Measurements from ENCODE around the gene GPR6. TPM values are rescaled to one million over a fixed set of nuclear protein-coding genes. Genes with fewer than 3 reads are reported as not detected.
A peak's percentile ranks its signal among the peaks of the same experiment; 100 is the strongest.

The GPR6 gene
- total and polyA plus RNA-seq, 3 experiments from 2014 or later, result not detected

DNA sequence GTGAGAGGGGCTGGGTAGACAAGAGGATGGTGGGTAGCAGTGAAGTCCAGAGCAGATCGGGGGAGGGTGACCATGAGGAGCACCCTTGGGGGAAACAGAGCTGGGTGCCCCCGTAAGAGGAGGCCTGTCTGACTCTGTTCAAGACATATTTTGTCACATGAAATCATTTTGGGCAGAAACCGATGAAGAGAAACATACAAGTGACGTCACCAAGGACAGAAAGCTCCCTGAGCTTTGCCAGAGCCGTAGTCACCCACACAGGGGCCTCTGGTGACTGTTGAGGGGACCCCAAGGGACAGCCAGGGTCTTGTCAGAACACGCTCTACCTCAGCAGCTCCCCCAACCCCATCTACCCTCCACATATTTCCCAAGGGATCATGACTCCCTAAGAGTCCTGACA is 39.2 kb downstream of the GPR6 start:
- Histone ChIP-seq H3K9me3 (ENCODE audit: low read length) (no peaks in the 10 kb centered on the region), H3K36me3 (ENCODE audit: insufficient read depth, low read length) (no peaks in the 10 kb centered on the region), H3K27me3 (ENCODE audit: insufficient read depth, low read length, poor library complexity, severe bottlenecking) (no peaks in the 10 kb centered on the region), H3K4me1 (ENCODE audit: insufficient read depth, low read length) (no peaks in the 10 kb centered on the region), H3K27ac (ENCODE audit: low read depth, low read length) (no peak overlapping the region), H3K4me3 (ENCODE audit: low read length) (no peak overlapping the region)
- POLR2A ChIA-PET, result no interaction called here
- peaks cover 11 to 17% (median 13%) of the 10 kb centered on the region in 3 donors for H3K4me1 Mint-ChIP-seq
- CTCF ChIA-PET, result no interaction called here
- no peak overlapping the region for H3K27ac Mint-ChIP-seq
- H3K9me3 Mint-ChIP-seq, result no peaks in the 10 kb centered on the region
- H3K36me3 Mint-ChIP-seq, result no peaks in the 10 kb centered on the region
- no peak overlapping the region for H3K4me3 Mint-ChIP-seq
- no peak for DNase-seq
- peaks cover 10 to 16% of the 10 kb centered on the region in 2 donors for H3K27me3 Mint-ChIP-seq

DNA sequence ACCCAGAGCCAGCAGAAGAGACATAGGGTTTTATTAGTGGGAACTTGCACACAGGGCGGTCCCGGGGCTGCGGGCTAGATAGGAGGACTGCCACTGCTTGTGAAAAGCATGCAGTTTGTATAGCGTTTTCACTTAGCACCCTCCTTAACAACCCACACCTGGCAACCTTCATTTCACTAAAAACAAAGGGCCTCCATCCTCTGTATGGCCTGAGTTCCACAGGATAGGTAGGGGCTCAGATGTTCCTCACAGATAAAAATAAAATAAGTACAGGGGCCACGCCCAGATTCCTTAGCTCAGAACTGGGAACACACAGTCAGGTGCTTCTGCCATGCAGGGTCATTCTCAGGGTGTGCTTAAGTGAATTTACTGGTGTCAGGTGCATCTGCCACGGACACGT is 39.8 kb downstream of the GPR6 start:
- no peak overlapping the region for H3K27ac ChIP-seq (ENCODE audit: low read depth, low read length)
- peaks cover 10 to 16% of the 10 kb centered on the region in 2 donors for H3K27me3 Mint-ChIP-seq
- no peaks in the 10 kb centered on the region for H3K9me3 Mint-ChIP-seq
- H3K4me3 ChIP-seq (ENCODE audit: low read length), result no peak overlapping the region
- no peaks in the 10 kb centered on the region for H3K36me3 ChIP-seq (ENCODE audit: insufficient read depth, low read length)
- no peaks in the 10 kb centered on the region for H3K27me3 ChIP-seq (ENCODE audit: insufficient read depth, low read length, poor library complexity, severe bottlenecking)
- DNase-seq, result no peak
- ChIA-PET POLR2A (no interaction called here), CTCF (no interaction called here)
- no peak overlapping the region for H3K27ac Mint-ChIP-seq
- H3K4me1 Mint-ChIP-seq, result peaks cover 11 to 17% (median 13%) of the 10 kb centered on the region in 3 donors
- no peaks in the 10 kb centered on the region for H3K4me1 ChIP-seq (ENCODE audit: insufficient read depth, low read length)
- H3K9me3 ChIP-seq (ENCODE audit: low read length), result no peaks in the 10 kb centered on the region
- no peak overlapping the region for H3K4me3 Mint-ChIP-seq
- no peaks in the 10 kb centered on the region for H3K36me3 Mint-ChIP-seq

DNA sequence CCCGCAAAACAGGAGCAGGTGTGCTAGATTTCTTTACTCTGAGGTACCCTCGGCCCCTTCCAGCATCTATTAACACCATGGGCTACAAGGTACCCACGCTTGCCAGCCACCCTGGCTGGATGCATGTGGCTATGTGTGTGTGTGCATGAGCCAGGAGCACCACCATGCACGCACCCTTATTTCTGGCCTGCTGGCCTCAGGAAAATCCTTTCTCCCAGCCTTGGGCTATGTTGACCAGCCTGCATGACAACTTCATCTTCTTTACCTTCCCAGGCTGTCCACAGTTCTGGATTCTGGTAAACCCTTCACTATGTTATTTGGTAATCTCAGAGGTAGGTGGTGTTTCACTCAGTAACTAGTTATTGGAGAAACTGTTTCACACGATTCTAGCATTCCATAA is 40.4 kb downstream of the GPR6 start:
- no peak for DNase-seq
- H3K9me3 Mint-ChIP-seq, result no peaks in the 10 kb centered on the region
- H3K27me3 ChIP-seq (ENCODE audit: insufficient read depth, low read length, poor library complexity, severe bottlenecking), result no peaks in the 10 kb centered on the region
- no peaks in the 10 kb centered on the region for H3K9me3 ChIP-seq (ENCODE audit: low read length)
- no peak overlapping the region for H3K4me3 Mint-ChIP-seq
- H3K27me3 Mint-ChIP-seq, result peaks cover 8 to 14% of the 10 kb centered on the region in 2 donors
- CTCF ChIA-PET, result interaction anchor here (2.1 kb wide), 1 partner anchor 20 kb away, joined by 9 read pairs; no protein-coding TSS in a partner anchor
- no peaks in the 10 kb centered on the region for H3K4me1 ChIP-seq (ENCODE audit: insufficient read depth, low read length)
- H3K27ac ChIP-seq (ENCODE audit: low read depth, low read length), result no peak overlapping the region
- POLR2A ChIA-PET, result no interaction called here
- peaks cover 11 to 17% (median 13%) of the 10 kb centered on the region in 3 donors for H3K4me1 Mint-ChIP-seq
- H3K36me3 Mint-ChIP-seq, result no peaks in the 10 kb centered on the region
- H3K36me3 ChIP-seq (ENCODE audit: insufficient read depth, low read length), result no peaks in the 10 kb centered on the region
- no peak overlapping the region for H3K27ac Mint-ChIP-seq
- H3K4me3 ChIP-seq (ENCODE audit: low read length), result no peak overlapping the region

DNA sequence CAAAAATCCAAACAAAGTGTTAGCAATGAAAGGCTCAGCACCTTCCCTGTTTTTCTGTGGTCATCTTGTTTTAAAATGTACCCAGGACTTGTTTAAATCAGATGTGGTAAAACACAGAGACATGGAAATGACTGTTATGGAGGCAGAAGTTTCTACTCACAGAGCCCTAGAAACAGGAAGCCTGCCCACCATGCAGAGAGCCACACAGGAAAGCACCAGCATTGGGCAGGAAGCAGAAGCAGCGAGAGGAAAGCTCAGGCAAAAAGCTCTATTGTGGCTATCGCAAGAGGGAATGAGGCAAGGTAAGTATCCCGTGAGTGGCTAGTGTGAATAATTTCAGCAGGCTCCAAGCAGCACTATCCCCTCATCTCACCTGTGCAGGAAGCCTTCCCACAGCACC is 42.8 kb downstream of the GPR6 start:
- no peaks in the 10 kb centered on the region for H3K4me1 ChIP-seq (ENCODE audit: insufficient read depth, low read length)
- peaks cover 0 to 2% (median 0%) of the 10 kb centered on the region in 5 donors for H3K9me3 Mint-ChIP-seq
- ChIA-PET CTCF (no interaction called here), POLR2A (no interaction called here)
- H3K4me3 Mint-ChIP-seq, result peak overlapping the region in 1 of 7 donors; percentile 9
- peak in 1 of 5 donors; percentile 20 for DNase-seq
- H3K27ac ChIP-seq (ENCODE audit: low read depth, low read length), result no peak overlapping the region
- peaks cover 11 to 17% (median 13%) of the 10 kb centered on the region in 3 donors for H3K4me1 Mint-ChIP-seq
- no peaks in the 10 kb centered on the region for H3K9me3 ChIP-seq (ENCODE audit: low read length)
- H3K27me3 Mint-ChIP-seq, result peaks cover 5 to 14% of the 10 kb centered on the region in 2 donors
- peak overlapping the region in 1 of 8 donors; percentile 52 for H3K27ac Mint-ChIP-seq
- no peaks in the 10 kb centered on the region for H3K36me3 ChIP-seq (ENCODE audit: insufficient read depth, low read length)
- no peaks in the 10 kb centered on the region for H3K36me3 Mint-ChIP-seq
- no peaks in the 10 kb centered on the region for H3K27me3 ChIP-seq (ENCODE audit: insufficient read depth, low read length, poor library complexity, severe bottlenecking)
- H3K4me3 ChIP-seq (ENCODE audit: low read length), result no peak overlapping the region

DNA sequence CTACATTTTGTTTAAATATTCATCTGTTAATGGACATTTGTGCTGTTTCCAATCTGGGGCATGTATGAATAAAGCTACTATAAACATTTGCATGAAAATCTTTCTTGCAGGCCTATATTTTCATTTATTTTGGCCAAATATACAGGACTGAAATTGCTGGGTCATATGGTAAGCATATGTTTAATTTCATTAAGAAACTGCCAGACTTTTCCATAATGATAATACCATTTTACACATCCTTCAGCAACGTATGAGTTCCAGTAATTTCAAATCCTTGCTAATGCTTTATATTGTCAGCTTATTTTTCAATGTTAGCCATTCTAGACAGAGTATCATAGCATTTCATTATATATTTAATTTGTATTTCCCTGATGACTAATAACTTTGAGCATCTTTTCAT is 51.0 kb downstream of the GPR6 start:
- Mint-ChIP-seq H3K4me3 (no peak overlapping the region), H3K4me1 (no peaks in the 10 kb centered on the region), H3K9me3 (peaks cover 0 to 2% (median 0%) of the 10 kb centered on the region in 5 donors), H3K36me3 (no peaks in the 10 kb centered on the region), H3K27ac (no peak overlapping the region), H3K27me3 (peaks cover 3 to 7% of the 10 kb centered on the region in 2 donors)
- CTCF ChIA-PET, result interaction anchor here (3.9 kb wide), 1 partner anchor 10 kb away, joined by 27 read pairs; no protein-coding TSS in a partner anchor
- Histone ChIP-seq H3K36me3 (ENCODE audit: insufficient read depth, low read length) (no peaks in the 10 kb centered on the region), H3K4me3 (ENCODE audit: low read length) (no peak overlapping the region), H3K4me1 (ENCODE audit: insufficient read depth, low read length) (no peaks in the 10 kb centered on the region), H3K27ac (ENCODE audit: low read depth, low read length) (no peak overlapping the region), H3K9me3 (ENCODE audit: low read length) (no peaks in the 10 kb centered on the region), H3K27me3 (ENCODE audit: insufficient read depth, low read length, poor library complexity, severe bottlenecking) (no peaks in the 10 kb centered on the region)
- no peak for DNase-seq
- POLR2A ChIA-PET, result no interaction called here

Other genes starting within 250 kb of the GPR6 start
- gene WASF1, start 201.4 kb downstream of the GPR6 start, total RNA-seq, result 1 to 10 TPM; 1.8 to 2.4 TPM
- 0.36 TPM for gene WASF1, start 201.4 kb downstream of the GPR6 start, polyA plus RNA-seq
- 10 to 100 TPM; 26.5 to 27.3 TPM for gene CDC40, start 202.1 kb downstream of the GPR6 start, total RNA-seq
- gene CDC40, start 202.1 kb downstream of the GPR6 start, polyA plus RNA-seq, result 21.8 TPM

Data from CD8-positive, alpha-beta memory T cell (primary cell).